Measurements from ENCODE around the gene APOL1. TPM values are rescaled to one million over a fixed set of nuclear protein-coding genes. Genes with fewer than 3 reads are reported as not detected.

Gene APOL1
- total RNA-seq, 1 experiment from 2014 or later = 33.0 TPM

GRCh38 chr22:36237462-36238372 lies 15.2 kb upstream of the APOL1 start:
- intact Hi-C loops (cut with micrococcal nuclease; ENCODE audit: unreplicated experiment) = loop anchor here (5.0 kb wide), 1 partner anchor 35 kb away; the partner anchor contains the start of gene APOL4
- Histone ChIP-seq H3K9me2 (ENCODE audit: insufficient read depth) (no peaks in the 10 kb centered on the region), H3K79me2 (ENCODE audit: low read depth) (peaks cover 24% of the 10 kb centered on the region), H3K4me1 (replicated peaks; ENCODE audit: insufficient read depth) (peaks cover 21% of the 10 kb centered on the region), H3F3A (ENCODE audit: insufficient read depth, low read depth) (peaks cover 6% of the 10 kb centered on the region; the same call in 1 of the 2 replicates), H3K27ac (peak overlapping the region; percentile 48; the same call in 1 of the 2 replicates), H3K4me3 (peak overlapping the region; percentile 70; the same call in 1 of the 2 replicates), H3K4me2 (peak overlapping the region; percentile 89), H2AFZ (no peak overlapping the region), H3K36me3 (ENCODE audit: low read depth) (no peaks in the 10 kb centered on the region), H3K9me3 (ENCODE audit: insufficient read depth, low read depth) (no peaks in the 10 kb centered on the region), H4K20me1 (ENCODE audit: insufficient read depth) (no peaks in the 10 kb centered on the region), H3K27me3 (ENCODE audit: insufficient read depth, low read depth) (no peaks in the 10 kb centered on the region)
- ChIA-PET CTCF (interaction anchor here (0.7 kb wide), 1 partner anchor 15 kb away, joined by 3 read pairs; the partner anchor contains the start of gene APOL1), POLR2A (ENCODE audit: unreplicated experiment) (no interaction called here)
- TF ChIP-seq CTCF (conservative IDR thresholded peaks at IDR 0.05) (no peak), EZH2 (IDR thresholded peaks at IDR 0.05; ENCODE audit: low read depth) (no peak)
- BruUV-seq (replicated peaks) = no TSS peak
- peak in 1 of 2 experiments; percentile 48 for DNase-seq

- DNase-seq = peak in 1 of 2 experiments; percentile 17
- H3K27me3 ChIP-seq (ENCODE audit: insufficient read depth, low read depth) = no peaks in the 10 kb centered on the region
- no peaks in the 10 kb centered on the region for H3K9me2 ChIP-seq (ENCODE audit: insufficient read depth)
- no peaks in the 10 kb centered on the region for H3K9me3 ChIP-seq (ENCODE audit: insufficient read depth, low read depth)
- peaks cover 24% of the 10 kb centered on the region for H3K79me2 ChIP-seq (ENCODE audit: low read depth)
- ChIA-PET CTCF (interaction anchor here (0.7 to 1.0 kb wide), 3 partner anchors 10 to 39 kb away, joined by 3 to 4 read pairs (median 4); partner anchors contain the start of gene APOL1), POLR2A (ENCODE audit: unreplicated experiment) (interaction anchor here (0.5 to 0.6 kb wide), 3 partner anchors 87 to 253 kb away, joined by 3 to 6 read pairs (median 4); no protein-coding TSS in a partner anchor)
- peaks cover 21% of the 10 kb centered on the region for H3K4me1 ChIP-seq (replicated peaks; ENCODE audit: insufficient read depth)
- no TSS peak for BruUV-seq (replicated peaks)
- H2AFZ ChIP-seq = peak overlapping the region; percentile 76
- no peaks in the 10 kb centered on the region for H4K20me1 ChIP-seq (ENCODE audit: insufficient read depth)
- intact Hi-C loops (cut with micrococcal nuclease; ENCODE audit: unreplicated experiment) = loop anchor here (1.0 to 5.0 kb wide), 2 partner anchors 15 to 36 kb away; partner anchors contain the start of genes APOL1 and APOL4
- H3K36me3 ChIP-seq (ENCODE audit: low read depth) = no peaks in the 10 kb centered on the region
- peaks cover 6% of the 10 kb centered on the region; the same call in 1 of the 2 replicates for H3F3A ChIP-seq (ENCODE audit: insufficient read depth, low read depth)
- TF ChIP-seq EZH2 (IDR thresholded peaks at IDR 0.05; ENCODE audit: low read depth) = no peak
- no peak for TF ChIP-seq CTCF (conservative IDR thresholded peaks at IDR 0.05)
- peak overlapping the region; percentile 89 for H3K4me2 ChIP-seq
- peak overlapping the region; percentile 48 for H3K27ac ChIP-seq
- peak overlapping the region; percentile 70 for H3K4me3 ChIP-seq
These were observed 14.4 kb upstream of the APOL1 start for GRCh38 chr22:36238373-36239149.

GRCh38 chr22:36239150-36239400 lies 13.9 kb upstream of the APOL1 start:
- no peaks in the 10 kb centered on the region for H3K27me3 ChIP-seq (ENCODE audit: insufficient read depth, low read depth)
- H3K4me1 ChIP-seq (replicated peaks; ENCODE audit: insufficient read depth) = peaks cover 21% of the 10 kb centered on the region
- CTCF ChIA-PET = interaction anchor here (0.9 to 1.0 kb wide), 2 partner anchors 9 to 39 kb away, joined by 4 read pairs; no protein-coding TSS in a partner anchor
- DNase-seq = no peak
- H3K9me2 ChIP-seq (ENCODE audit: insufficient read depth) = no peaks in the 10 kb centered on the region
- intact Hi-C loops (cut with micrococcal nuclease; ENCODE audit: unreplicated experiment) = loop anchor here (1.0 to 5.0 kb wide), 2 partner anchors 14 to 37 kb away; partner anchors contain the start of genes APOL1 and APOL4
- peak overlapping the region; percentile 48 for H3K27ac ChIP-seq
- POLR2A ChIA-PET (ENCODE audit: unreplicated experiment) = interaction anchor here (0.5 to 0.8 kb wide), 4 partner anchors 14 to 252 kb away, joined by 3 to 7 read pairs (median 5); partner anchors contain the start of gene APOL1
- BruUV-seq (replicated peaks) = TSS peak; percentile 56
- H3K9me3 ChIP-seq (ENCODE audit: insufficient read depth, low read depth) = no peaks in the 10 kb centered on the region
- H3K4me3 ChIP-seq = peak overlapping the region; percentile 70
- peak overlapping the region; percentile 89 for H3K4me2 ChIP-seq
- H3K36me3 ChIP-seq (ENCODE audit: low read depth) = no peaks in the 10 kb centered on the region
- TF ChIP-seq EZH2 (IDR thresholded peaks at IDR 0.05; ENCODE audit: low read depth) = no peak
- no peak for TF ChIP-seq CTCF (conservative IDR thresholded peaks at IDR 0.05)
- peak overlapping the region; percentile 76 for H2AFZ ChIP-seq
- no peaks in the 10 kb centered on the region for H4K20me1 ChIP-seq (ENCODE audit: insufficient read depth)
- H3F3A ChIP-seq (ENCODE audit: insufficient read depth, low read depth) = peaks cover 6% of the 10 kb centered on the region; the same call in 1 of the 2 replicates
- peaks cover 24% of the 10 kb centered on the region for H3K79me2 ChIP-seq (ENCODE audit: low read depth)

All from PC-9 (cell line).